ENCODE results near the gene MRPL58.
"Not testable (repeated sequence)": the region's sequence is repeated elsewhere in the genome, so short reads cannot be mapped to it uniquely, and the experiment has no call there.

MRPL58 gene

DNA sequence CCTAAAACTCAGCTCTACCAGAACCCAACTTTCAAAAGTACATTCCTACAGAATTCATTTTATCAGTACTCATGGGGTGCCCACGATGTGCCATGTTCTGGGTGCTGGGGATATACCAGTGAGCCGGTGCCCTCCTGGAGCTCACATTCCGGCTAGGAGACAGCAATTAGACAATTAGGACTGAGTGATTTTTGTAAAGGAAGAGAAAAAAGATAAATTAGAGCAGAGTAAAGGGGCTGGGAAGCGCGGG lies 449 bp upstream of the MRPL58 start:
- no peak for DNase-seq (ENCODE audit: low read depth in 3 of 3, low spot score in 1 of 3)

- no peak for DNase-seq (ENCODE audit: low read depth in 3 of 3, low spot score in 1 of 3)
These were observed 656 bp downstream of the MRPL58 start for GRCh38 chr17:75013092-75013559.

GRCh38 chr17:75019146-75019545 lies 6.7 kb downstream of the MRPL58 start:
- DNase-seq (ENCODE audit: low read depth in 3 of 3, low spot score in 1 of 3), result no peak

DNA sequence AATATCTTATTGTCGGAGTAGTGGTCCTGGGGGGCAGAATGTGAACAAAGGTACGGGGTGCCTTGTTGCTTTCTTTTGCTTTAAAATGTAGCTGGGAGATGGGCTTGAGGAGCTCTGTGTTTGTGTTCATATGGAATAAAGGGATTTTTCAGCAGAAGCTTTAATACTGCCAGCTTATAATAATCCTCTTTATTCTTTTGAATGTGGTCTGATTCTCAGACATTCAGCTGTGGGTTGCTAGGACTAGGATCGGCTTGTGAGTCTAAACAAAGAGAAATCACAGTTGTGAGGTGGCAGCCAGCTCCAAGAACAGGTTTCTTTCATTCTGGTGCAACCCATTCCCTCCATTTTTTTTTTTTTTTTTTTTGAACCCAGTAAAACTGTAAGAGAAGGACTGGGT lies 7.2 kb downstream of the MRPL58 start:
- no peak for DNase-seq (ENCODE audit: low read depth in 3 of 3, low spot score in 1 of 3)

- DNase-seq (ENCODE audit: low read depth in 3 of 3, low spot score in 1 of 3), result no peak
These were observed 8.1 kb downstream of the MRPL58 start for GRCh38 chr17:75020331-75021110.

DNA sequence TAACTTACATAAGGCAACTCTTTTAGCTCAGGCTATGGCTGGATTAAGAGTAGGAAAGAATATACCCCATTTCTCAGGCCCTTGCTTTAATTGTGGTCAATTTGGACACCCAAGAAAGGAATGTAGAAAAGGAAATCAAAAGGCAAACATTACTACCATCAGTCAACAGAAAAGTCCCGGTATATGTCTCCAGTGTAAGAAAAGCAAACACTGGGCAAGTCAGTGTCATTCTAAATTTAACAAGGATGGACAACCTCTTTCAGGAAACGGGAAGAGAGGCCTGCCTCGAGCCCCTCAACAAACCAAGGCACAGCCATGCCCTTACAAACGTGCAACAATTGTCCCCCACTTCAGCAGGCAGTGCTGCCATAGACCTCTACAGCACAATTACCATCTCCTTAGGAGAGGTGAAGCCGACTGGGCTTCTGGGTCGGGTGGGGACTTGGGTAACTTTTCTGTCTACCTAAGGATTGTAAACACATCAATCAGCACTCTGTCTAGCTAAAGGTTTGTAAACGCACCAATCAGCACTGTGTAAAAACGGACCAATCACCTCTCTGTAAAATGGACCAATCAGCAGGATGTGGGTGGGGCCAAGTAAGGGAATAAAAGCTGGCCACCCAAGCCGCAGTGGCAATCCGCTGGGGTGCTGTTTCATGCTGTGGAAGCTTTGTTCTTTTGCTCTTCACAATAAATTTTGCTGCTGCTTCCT lies 12.4 kb downstream of the MRPL58 start:
- no peak for DNase-seq (ENCODE audit: low read depth in 3 of 3, low spot score in 1 of 3)

GRCh38 chr17:75025398-75025734 lies 12.9 kb downstream of the MRPL58 start:
- not testable (repeated sequence) for DNase-seq (ENCODE audit: low read depth in 3 of 3, low spot score in 1 of 3)

DNA sequence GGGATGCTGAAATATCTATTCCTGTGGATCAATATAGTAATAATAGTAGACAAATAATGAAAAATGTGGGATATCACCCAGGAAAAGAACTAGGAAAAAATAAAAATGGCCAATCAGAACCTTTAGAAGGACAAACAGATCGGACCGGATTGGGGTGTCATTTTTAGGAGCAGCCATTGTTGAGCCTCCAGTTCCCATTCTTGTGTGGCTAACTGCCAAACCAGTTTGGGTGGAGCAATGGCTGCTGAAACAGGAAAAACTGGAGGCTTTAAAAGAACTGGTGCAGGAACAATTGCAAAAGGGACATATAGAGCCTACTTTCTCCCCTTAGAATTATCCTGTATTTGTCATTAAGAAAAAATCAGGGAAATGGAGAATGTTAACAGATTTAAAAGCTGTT lies 14.2 kb downstream of the MRPL58 start:
- not testable (repeated sequence) for DNase-seq (ENCODE audit: low read depth in 3 of 3, low spot score in 1 of 3)

GRCh38 chr17:75030161-75030560 lies 17.7 kb downstream of the MRPL58 start:
- DNase-seq (ENCODE audit: low read depth in 3 of 3, low spot score in 1 of 3), result no peak

DNA sequence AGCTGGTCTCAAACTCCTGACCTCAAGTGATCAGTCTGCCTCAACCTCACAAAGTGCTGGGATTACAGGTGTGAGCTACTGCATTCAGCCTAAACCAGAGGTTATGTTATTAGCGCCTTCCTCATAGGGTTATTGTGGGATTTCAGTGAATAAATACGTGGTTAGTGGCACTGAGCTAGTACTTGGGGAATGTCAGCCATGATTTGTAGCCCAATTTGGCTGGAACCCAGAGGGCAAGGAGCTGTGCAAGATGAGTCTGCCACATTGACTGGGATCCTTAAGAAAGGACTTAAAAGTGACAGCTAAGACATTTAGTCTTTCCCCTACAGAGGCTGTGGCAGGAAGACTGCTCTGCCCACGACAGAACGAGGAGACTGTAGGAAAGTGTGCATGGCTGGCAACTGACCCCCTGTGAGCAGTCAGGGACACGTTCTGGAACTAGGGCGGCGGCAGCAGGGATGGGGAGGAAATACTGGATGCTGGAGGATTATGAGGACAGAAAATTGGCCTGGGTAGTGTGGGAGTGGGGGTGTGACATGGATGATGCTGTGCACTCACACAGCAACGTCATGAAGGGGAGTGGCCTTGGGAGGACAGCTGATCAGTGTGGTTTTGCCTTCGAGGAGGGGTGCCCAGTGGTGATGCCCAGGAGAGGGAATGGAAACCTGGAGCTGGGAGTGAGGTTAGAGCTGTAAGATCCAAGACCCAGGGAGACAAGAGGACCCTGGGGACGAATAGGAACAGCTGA lies 19.7 kb downstream of the MRPL58 start:
- DNase-seq (ENCODE audit: low read depth in 3 of 3, low spot score in 1 of 3), result no peak

GRCh38 chr17:75032720-75033280 lies 20.3 kb downstream of the MRPL58 start:
- no peak for DNase-seq (ENCODE audit: low read depth in 3 of 3, low spot score in 1 of 3)

DNA sequence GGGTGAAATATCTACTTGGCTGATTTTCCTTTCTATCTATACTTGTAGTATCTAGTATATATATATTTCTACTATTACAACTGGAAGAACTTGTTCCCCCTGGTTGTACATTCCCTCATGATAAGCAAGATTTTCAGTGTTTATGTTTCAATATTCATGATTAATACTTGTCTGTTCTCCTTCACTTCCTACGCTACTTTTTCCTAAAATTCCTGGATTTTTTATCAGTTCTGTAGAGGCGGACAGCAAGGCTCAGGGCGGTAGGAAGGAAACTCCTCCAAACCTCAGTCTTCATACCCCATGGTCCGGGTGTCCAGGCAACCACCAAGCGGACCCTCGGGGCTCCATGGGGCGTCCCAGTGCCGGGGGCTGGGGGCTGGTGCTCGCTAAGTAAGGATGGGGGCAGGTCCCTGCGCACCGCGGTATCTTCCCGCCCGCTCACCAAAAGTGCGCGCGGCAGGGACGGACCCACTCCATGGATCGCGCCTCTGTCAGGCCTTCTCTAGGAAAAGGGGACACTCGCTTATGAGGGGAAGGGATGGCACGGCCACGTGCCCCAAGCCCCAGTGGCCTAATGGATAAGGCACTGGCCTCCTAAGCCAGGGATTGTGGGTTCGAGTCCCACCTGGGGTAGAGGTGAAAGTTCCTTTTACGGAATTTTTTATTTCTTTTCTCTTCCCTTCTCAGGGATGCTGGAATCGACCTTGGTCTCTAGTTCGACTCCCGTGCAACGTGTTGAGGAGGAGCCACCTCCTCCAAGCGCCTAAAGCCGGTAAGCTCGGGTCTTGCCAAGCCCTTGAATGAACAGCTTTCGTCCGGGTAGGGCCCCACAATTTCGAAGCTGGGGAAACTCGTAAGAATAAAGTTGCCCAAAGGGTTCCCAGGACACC lies 21.1 kb downstream of the MRPL58 start:
- DNase-seq (ENCODE audit: low read depth in 3 of 3, low spot score in 1 of 3), result peak; percentile 56 to 94 (median 64)

DNA sequence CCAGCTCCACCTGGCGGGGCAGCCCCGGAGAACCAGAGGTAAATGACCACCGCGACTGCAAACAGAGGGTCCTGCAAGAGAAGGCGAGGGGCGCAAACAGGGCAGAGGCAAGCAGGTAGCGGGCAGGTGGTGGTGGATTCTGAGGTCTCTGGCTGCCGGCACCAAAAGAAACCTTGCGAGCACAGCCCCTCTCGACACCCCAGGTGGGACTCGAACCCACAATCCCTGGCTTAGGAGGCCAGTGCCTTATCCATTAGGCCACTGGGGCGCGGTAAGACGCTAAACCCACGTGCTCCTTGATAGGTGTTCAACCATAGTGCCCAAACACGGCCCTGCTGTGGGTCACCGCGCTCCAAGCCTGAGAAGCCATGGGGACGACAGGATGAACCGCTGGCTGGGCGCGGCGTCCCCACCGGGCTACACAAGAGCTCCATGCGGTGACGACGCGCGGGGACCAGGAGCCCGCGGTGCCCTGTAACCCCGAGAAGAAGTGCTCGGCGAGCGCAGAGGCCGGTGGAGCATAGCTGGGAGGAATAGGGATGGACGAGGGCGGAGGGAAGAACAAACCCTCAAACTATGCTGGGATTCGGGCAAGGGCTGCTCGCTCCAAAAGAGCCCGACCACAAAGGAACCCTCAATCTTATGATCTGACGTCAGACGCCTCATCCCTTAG lies 21.9 kb downstream of the MRPL58 start:
- DNase-seq (ENCODE audit: low read depth in 3 of 3, low spot score in 1 of 3), result peak; percentile 38 to 93 (median 49)

GRCh38 chr17:75036643-75037268 lies 24.3 kb downstream of the MRPL58 start:
- peak; percentile 52 to 86 (median 82) for DNase-seq (ENCODE audit: low read depth in 3 of 3, low spot score in 1 of 3)

GRCh38 chr17:75039238-75039637 lies 26.8 kb downstream of the MRPL58 start:
- no peak for DNase-seq (ENCODE audit: low read depth in 3 of 3, low spot score in 1 of 3)

DNA sequence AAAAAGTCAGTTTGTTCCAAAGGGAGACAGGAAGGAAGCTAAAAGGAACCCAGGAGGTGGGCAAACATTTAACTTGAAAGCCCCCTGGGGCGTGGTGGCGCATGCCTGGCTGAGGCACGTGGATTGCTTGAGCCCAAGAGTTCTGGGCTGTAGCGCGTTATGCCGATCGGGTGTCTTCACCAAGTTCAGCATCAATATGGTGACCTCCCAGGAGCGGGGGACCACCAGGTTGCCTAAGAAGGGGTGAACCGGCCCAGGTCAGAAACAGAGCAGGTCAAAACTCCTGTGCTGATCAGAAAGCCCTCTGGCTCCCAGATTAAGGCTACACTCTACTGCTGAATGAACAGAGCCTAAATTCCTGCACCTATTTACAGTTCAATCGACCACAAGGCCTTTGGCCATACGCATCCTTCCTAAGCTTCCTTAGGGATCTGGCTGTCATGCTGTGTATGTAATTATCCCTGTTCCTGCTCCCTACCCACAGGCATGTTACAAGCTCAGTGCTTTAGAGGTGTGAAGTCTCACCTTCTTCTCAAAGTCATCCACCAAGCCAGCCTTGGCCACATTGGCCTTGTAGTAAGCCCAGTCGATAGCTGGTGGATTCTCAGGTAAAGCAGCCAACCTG lies 29.3 kb downstream of the MRPL58 start:
- no peak for DNase-seq (ENCODE audit: low read depth in 3 of 3, low spot score in 1 of 3)

GRCh38 chr17:75043789-75044188 lies 31.3 kb downstream of the MRPL58 start:
- not testable (repeated sequence) for DNase-seq (ENCODE audit: low read depth in 3 of 3, low spot score in 1 of 3)

DNA sequence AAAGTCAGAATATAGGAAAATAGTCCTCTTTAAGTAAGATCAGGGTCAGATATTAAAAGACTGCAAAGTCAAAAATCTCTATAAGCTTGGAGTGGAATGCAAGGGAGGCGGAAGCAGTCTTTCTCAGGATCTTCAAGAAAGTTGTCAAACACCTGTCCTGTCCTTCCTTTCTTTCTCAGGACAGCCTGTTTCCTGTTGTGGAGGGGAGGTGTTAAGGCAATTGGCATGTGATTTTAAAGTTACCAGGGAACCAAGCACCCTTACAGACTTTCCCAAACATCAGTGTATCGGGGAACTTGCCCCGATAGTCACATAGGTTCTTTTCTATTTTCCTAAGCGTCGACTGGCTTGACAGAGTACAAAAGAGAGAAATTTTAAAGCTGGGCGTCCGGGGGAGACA lies 32.2 kb downstream of the MRPL58 start:
- DNase-seq (ENCODE audit: low read depth in 3 of 3, low spot score in 1 of 3), result no peak

- not testable (repeated sequence) for DNase-seq (ENCODE audit: low read depth in 3 of 3, low spot score in 1 of 3)
These were observed 33.5 kb downstream of the MRPL58 start for GRCh38 chr17:75045946-75046406.

Measured in stimulated activated CD4-positive, alpha-beta T cell treated with anti-CD3 and anti-CD28 coated beads, TNF-alpha, amount 100 ng/mL, for 1 hour (primary cell).